Psoas muscle (tissue), 8 donors: Measurements from ENCODE around the gene CAMTA1. TPM values are rescaled to one million over a fixed set of nuclear protein-coding genes. Genes with fewer than 3 reads are reported as not detected.

ENCODE experiments used
- ATAC-seq, 4 donors: fragments of 200-7000 bp; cut with Tn5 transposase; one replicate each; pipeline ENCODE4 v1.9.1; 2020; ENCODE audit warnings: moderate library complexity in 3 of 4, mild to moderate bottlenecking in 2 of 4
- DNase-seq, 2 donors: peaks; one replicate each; pipeline ENCODE4 v3.0.0-alpha.2; 2020
- H3K27ac ChIP-seq: fragments of 200-600 bp; one replicate; pipeline ENCODE4 v1.8.0; 2022
- H3K27me3 ChIP-seq, 3 donors: fragments of 200-600 bp in 1 of 3; one replicate each; pipeline versions ENCODE4 v1.6.1 to v1.8.0; 2013 to 2022; ENCODE audit warnings: low read length in 2 of 3, mild to moderate bottlenecking in 2 of 3, moderate library complexity in 1 of 3; ENCODE audit not compliant: insufficient read depth in 3 of 3
- H3K36me3 ChIP-seq, 2 donors: fragments of 200-600 bp in 1 of 2; one replicate each; pipeline versions ENCODE4 v1.6.1 to v1.8.0; 2013 to 2022; ENCODE audit warnings: low read depth in 1 of 2, mild to moderate bottlenecking in 1 of 2, moderate library complexity in 1 of 2; ENCODE audit not compliant: insufficient read depth in 1 of 2
- H3K4me1 ChIP-seq: fragments of 200-600 bp; one replicate; pipeline ENCODE4 v1.8.0; 2022
- H3K4me3 ChIP-seq: fragments of 200-600 bp; one replicate; pipeline ENCODE4 v1.8.0; 2022; ENCODE audit warnings: mild to moderate bottlenecking
- H3K9me3 ChIP-seq: fragments of 200-600 bp; one replicate; pipeline ENCODE4 v1.8.0; 2022
- CTCF ChIP-seq: fragments of 200-600 bp; IDR thresholded peaks from one replicate; pipeline ENCODE4 v1.8.0; 2022; ENCODE audit warnings: antibody characterized with exemption
- WGBS, 3 donors: extraction: QIAGEN DNeasy Blood & Tissue Kit; methylation state at CpG; one replicate each; pipeline versions ENCODE4 v1.1.6 to v1.1.7; 2013; 5-methylcytosine and 5-hydroxymethylcytosine counted together
- intact Hi-C, 2 donors: fragments of 100-400 bp; cut with DNase I; formaldehyde crosslinking; loops; one replicate each; pipeline versions ENCODE4 v1.11.0 to v1.14.2; 2022
- polyA plus RNA-seq, 3 donors: library from polyadenylated mRNA; stranded (reverse); fragments of 200-250 nt; gene quantifications; one replicate each; pipeline ENCODE4 v1.2.3, GENCODE V29; 2013
- total RNA-seq, 4 donors: library from RNA; stranded (reverse); fragmentation: NEBNext Ultra II Directional in 2 of 4; extraction: Animal tissue kit (Norgen Biotek cat#: 25700) in 2 of 4; gene quantifications; one replicate each; pipeline versions ENCODE4 v1.2.1 to v1.2.4, GENCODE V29; 2021 to 2023
- donor health status: healthy with polysubstance abuse.
- donor health status: DM: no; HTN: no; CAD: no; lungs with moderate emphysema.
- donor health status: Bipolar disorder and iron deficiency.
- donor health status: healthy.
- donor health status: DM: yes; HTN: yes; CAD: no.
- donor health status: DM: no; HTN: no; CAD: no.
- donor health status: DM: no; HTN: no; CAD: no.
- donor health status: DM: yes; HTN: yes; CAD: no.

The CAMTA1 gene
- total and polyA plus RNA-seq, 7 donors: 64.6 to 206 (median 76.5) TPM

- 87 to 94% (median 90%) methylated on average over 12 to 14 of the region's 14 CpGs for WGBS, 3 donors
- peaks cover 0 to 2% (median 0%) of the 10 kb centered on the region in 3 donors for H3K27me3 ChIP-seq
- TF ChIP-seq CTCF: no peak
- H3K4me3 ChIP-seq: no peak overlapping the region
- H3K27ac ChIP-seq: no peak overlapping the region
- ATAC-seq (no peak), DNase-seq (no peak)
- H3K4me1 ChIP-seq: no peaks in the 10 kb centered on the region
- H3K9me3 ChIP-seq: no peaks in the 10 kb centered on the region
- H3K36me3 ChIP-seq: no peaks in the 10 kb centered on the region
- intact Hi-C loops: no loop called here
Observed at GRCh38 chr1:7585216-7585907, 800.1 kb downstream of the CAMTA1 start.

- H3K4me3 ChIP-seq: no peak overlapping the region
- H3K27me3 ChIP-seq: no peaks in the 10 kb centered on the region
- WGBS, 3 donors: 65 to 69% (median 66%) methylated on average over 26 of the region's 26 CpGs
- no peaks in the 10 kb centered on the region for H3K9me3 ChIP-seq
- DNase-seq: no peak
- H3K27ac ChIP-seq: no peak overlapping the region
- intact Hi-C loops: no loop called here
- no peak for ATAC-seq
- TF ChIP-seq CTCF: no peak
- no peaks in the 10 kb centered on the region for H3K4me1 ChIP-seq
- H3K36me3 ChIP-seq: no peaks in the 10 kb centered on the region
Observed at GRCh38 chr1:7586031-7586941, 801.0 kb downstream of the CAMTA1 start.

- no peak overlapping the region for H3K4me3 ChIP-seq
- DNase-seq (no peak), ATAC-seq (no peak)
- H3K4me1 ChIP-seq: no peaks in the 10 kb centered on the region
- 84 to 90% (median 89%) methylated on average over 17 to 18 of the region's 18 CpGs for WGBS, 3 donors
- no peak for TF ChIP-seq CTCF
- H3K27ac ChIP-seq: no peak overlapping the region
- no peaks in the 10 kb centered on the region for H3K27me3 ChIP-seq
- intact Hi-C loops: no loop called here
- no peaks in the 10 kb centered on the region for H3K9me3 ChIP-seq
- H3K36me3 ChIP-seq: no peaks in the 10 kb centered on the region
Observed at GRCh38 chr1:7587108-7587772, 802.0 kb downstream of the CAMTA1 start.

- DNase-seq: no peak
- Histone ChIP-seq H3K4me1 (no peaks in the 10 kb centered on the region), H3K36me3 (no peaks in the 10 kb centered on the region), H3K4me3 (no peak overlapping the region), H3K27me3 (no peaks in the 10 kb centered on the region), H3K9me3 (no peaks in the 10 kb centered on the region), H3K27ac (no peak overlapping the region)
- WGBS, 3 donors: 68 to 82% (median 73%) methylated on average over 17 of the region's 17 CpGs
- no peak for TF ChIP-seq CTCF
- intact Hi-C loops: no loop called here
- ATAC-seq: no peak
Observed at GRCh38 chr1:7587773-7588456, 802.7 kb downstream of the CAMTA1 start.
